Small intestine (tissue), 7 donors: ENCODE measurements around the gene PPM1D. TPM values are rescaled to one million over a fixed set of nuclear protein-coding genes. Genes with fewer than 3 reads are reported as not detected.

Experiments
- DNase-seq, 2 donors: peaks; one replicate each; pipeline versions ENCODE4 v3.0.0 to v3.0.0-alpha.2; 2013
- FAIRE-seq: peaks from 2 replicates; lab custom pipeline; 2012; peaks lifted over from hg19 to GRCh38; lab: Jason Lieb, UNC
- H3K27ac ChIP-seq, 3 donors: one replicate each; pipeline ENCODE4 v1.5.1; 2013; ENCODE audit warnings: low read length in 2 of 3, mild to moderate bottlenecking in 2 of 3, control low read depth in 1 of 3, inconsistent platforms in 1 of 3, low read depth in 1 of 3, moderate library complexity in 1 of 3
- H3K27me3 ChIP-seq, 3 donors: one replicate each; pipeline ENCODE4 v1.6.1; 2013; ENCODE audit warnings: low read length in 3 of 3, inconsistent platforms in 1 of 3; ENCODE audit not compliant: control insufficient read depth in 3 of 3, insufficient read depth in 3 of 3
- H3K36me3 ChIP-seq, 3 donors: one replicate each; pipeline ENCODE4 v1.6.1; 2013; ENCODE audit warnings: low read length in 3 of 3, inconsistent platforms in 1 of 3, low read depth in 1 of 3, mild to moderate bottlenecking in 1 of 3, moderate library complexity in 1 of 3; ENCODE audit not compliant: control insufficient read depth in 3 of 3, insufficient read depth in 2 of 3
- H3K4me1 ChIP-seq, 3 donors: one replicate each; pipeline ENCODE4 v1.6.1; 2013; ENCODE audit warnings: low read length in 2 of 3, inconsistent platforms in 1 of 3, low read depth in 1 of 3, mild to moderate bottlenecking in 1 of 3, moderate library complexity in 1 of 3; ENCODE audit not compliant: control insufficient read depth in 3 of 3, insufficient read depth in 2 of 3
- H3K4me3 ChIP-seq, 3 donors: one replicate each; pipeline ENCODE4 v1.5.1; 2013; ENCODE audit warnings: low read length in 3 of 3, control low read depth in 1 of 3, inconsistent platforms in 1 of 3, low read depth in 1 of 3, mild to moderate bottlenecking in 1 of 3, moderate library complexity in 1 of 3
- H3K9me3 ChIP-seq, 2 donors: one replicate each; pipeline ENCODE4 v1.6.1; 2013; ENCODE audit warnings: low read depth in 1 of 2, low read length in 1 of 2; ENCODE audit not compliant: control insufficient read depth in 2 of 2, insufficient read depth in 1 of 2
- WGBS, 3 donors: extraction: QIAGEN DNeasy Blood & Tissue Kit; methylation state at CpG; one replicate each; pipeline ENCODE4 v1.1.7; 2013; 5-methylcytosine and 5-hydroxymethylcytosine counted together
- polyA plus RNA-seq, 4 donors: library from polyadenylated mRNA; stranded (reverse) in 3 of 4; unstranded in 1 of 4; fragments of 200-250 nt in 3 of 4; fragments of 120-200 nt in 1 of 4; gene quantifications; one replicate each; pipeline versions ENCODE4 v1.2.1 to v1.2.3, GENCODE V29; 2013
- donor health status: healthy with polysubstance abuse.
- donor health status: control.
- donor health status: control.
- donor health status: Bipolar disorder and iron deficiency.
- donor health status: healthy.

PPM1D gene
- polyA plus RNA-seq, 4 donors, result 3.8 to 13.6 (median 5.7) TPM

DNA sequence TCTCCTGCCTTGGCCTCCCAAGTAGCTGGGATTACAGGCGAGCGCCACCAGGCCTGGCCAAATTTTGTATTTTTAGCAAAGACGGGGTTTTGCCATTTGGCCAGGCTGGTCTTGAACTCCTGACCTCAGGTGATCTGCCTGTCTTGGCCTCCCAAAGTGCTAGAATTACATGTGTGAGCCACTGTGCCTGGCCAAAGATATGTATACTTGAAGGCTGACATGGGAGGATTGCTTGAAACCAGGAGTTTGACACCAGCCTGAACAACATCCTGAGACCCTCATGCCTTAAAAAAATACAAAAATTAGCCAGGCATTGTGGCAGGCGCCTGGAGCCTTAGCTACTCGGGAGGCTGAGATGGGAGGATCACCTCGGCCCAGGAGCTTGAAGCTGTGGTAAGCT is 80.8 kb downstream of the PPM1D start:
- peaks cover 0 to 2% (median 1%) of the 10 kb centered on the region in 3 donors for H3K36me3 ChIP-seq
- 95 to 99% (median 95%) methylated on average over 5 to 6 of the region's 6 CpGs for WGBS, 3 donors
- no peak overlapping the region for H3K4me3 ChIP-seq
- H3K27me3 ChIP-seq, result no peaks in the 10 kb centered on the region
- peaks cover 0 to 4% (median 0%) of the 10 kb centered on the region in 3 donors for H3K4me1 ChIP-seq
- no peak for FAIRE-seq
- DNase-seq, result no peak
- no peaks in the 10 kb centered on the region for H3K9me3 ChIP-seq
- no peak overlapping the region for H3K27ac ChIP-seq

DNA sequence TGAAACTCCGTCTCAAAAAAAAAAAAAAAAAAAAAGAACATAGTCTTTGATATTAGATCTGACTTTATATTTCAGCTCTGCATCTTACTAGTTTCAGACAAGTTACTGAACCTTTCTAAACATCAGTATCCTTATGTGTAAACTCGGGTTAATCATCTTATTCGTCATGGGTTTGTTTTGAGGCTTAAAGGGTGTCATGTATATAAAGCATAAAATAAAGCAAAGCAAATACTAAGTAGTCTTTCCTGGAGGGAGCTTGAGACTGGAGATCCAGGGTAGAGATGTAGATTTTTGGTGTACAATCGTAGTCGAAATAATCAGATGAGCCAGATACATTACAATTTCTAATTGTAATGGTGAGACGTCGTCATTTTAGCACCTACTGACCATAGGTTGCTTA is 85.4 kb downstream of the PPM1D start:
- WGBS, 3 donors, result 95 to 98% (median 96%) methylated on average over 6 of the region's 7 CpGs
- no peak for FAIRE-seq
- Histone ChIP-seq H3K4me1 (no peaks in the 10 kb centered on the region), H3K27me3 (no peaks in the 10 kb centered on the region), H3K36me3 (peaks cover 0 to 7% (median 3%) of the 10 kb centered on the region in 3 donors), H3K9me3 (no peaks in the 10 kb centered on the region), H3K27ac (no peak overlapping the region), H3K4me3 (no peak overlapping the region)
- no peak for DNase-seq

DNA sequence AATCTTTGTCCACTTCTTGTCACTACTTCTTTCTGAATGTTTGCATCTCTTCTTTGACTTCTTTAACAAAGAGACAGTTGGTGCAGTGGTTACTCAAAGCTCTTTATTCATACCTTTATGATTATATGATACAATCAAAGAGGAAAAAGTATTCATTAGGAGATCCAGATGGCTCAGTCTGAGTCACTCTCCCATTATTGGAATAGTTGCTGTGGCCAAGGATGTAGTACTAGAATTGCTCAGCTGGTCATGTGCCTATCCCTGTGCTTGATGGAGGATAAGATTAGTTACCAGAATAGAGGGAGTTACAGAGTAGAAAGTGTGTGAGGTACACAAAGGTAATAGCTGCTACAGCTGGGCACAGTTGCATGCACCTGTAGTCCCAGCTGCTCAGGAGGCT is 96.0 kb downstream of the PPM1D start:
- DNase-seq (no peak), FAIRE-seq (no peak)
- H3K27me3 ChIP-seq, result no peaks in the 10 kb centered on the region
- H3K9me3 ChIP-seq, result no peaks in the 10 kb centered on the region
- H3K36me3 ChIP-seq, result peaks cover 0 to 9% (median 0%) of the 10 kb centered on the region in 3 donors
- H3K4me1 ChIP-seq, result no peaks in the 10 kb centered on the region
- no peak overlapping the region for H3K27ac ChIP-seq
- no peak overlapping the region for H3K4me3 ChIP-seq

DNA sequence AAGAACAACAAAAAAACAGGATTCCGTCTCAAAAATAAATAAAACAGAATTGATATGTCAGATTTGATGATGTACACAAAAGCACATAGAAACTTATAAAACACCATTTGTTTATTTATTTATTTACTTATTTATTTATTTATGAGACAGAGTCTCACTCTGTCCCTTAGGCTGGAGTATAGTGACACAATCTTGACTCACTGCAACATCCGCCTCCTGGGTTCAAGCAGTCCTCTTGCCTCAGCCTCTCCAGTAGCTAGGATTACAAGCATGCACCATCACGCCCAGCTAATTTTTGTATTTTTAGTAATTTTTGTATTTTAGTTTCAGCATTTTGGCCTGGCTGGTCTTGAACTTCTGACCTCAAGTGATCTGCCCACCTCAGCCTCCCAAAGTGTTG is 99.1 kb downstream of the PPM1D start:
- Histone ChIP-seq H3K4me3 (no peak overlapping the region), H3K4me1 (no peaks in the 10 kb centered on the region), H3K9me3 (no peaks in the 10 kb centered on the region), H3K27me3 (no peaks in the 10 kb centered on the region), H3K36me3 (peaks cover 0 to 9% (median 0%) of the 10 kb centered on the region in 3 donors), H3K27ac (no peak overlapping the region)
- 76 to 97% (median 95%) methylated on average over 3 of the region's 3 CpGs for WGBS, 3 donors
- DNase-seq (no peak), FAIRE-seq (no peak)

DNA sequence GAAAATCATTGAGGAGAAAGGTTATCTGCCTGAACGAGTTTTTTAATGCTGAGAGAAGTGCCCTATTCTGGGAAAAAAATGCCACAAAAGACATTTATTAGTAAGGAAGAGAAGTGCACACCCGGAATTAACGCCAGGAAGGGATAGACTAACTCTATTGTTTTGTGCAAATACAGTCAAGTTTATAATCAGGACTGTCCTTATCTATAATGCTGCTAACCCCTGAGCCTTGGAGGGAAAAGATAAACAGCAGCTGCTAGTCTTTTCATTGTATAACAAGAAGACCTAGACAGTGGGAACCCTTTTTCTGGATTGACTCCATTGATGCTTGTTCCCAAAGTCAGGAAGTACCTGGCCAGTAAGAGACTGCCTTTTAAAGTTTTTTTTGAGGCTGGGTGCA is 104.2 kb downstream of the PPM1D start:
- Histone ChIP-seq H3K36me3 (peaks cover 0 to 9% (median 0%) of the 10 kb centered on the region in 3 donors), H3K27ac (no peak overlapping the region), H3K9me3 (peaks cover 0 to 3% of the 10 kb centered on the region in 2 donors), H3K4me3 (no peak overlapping the region), H3K4me1 (no peaks in the 10 kb centered on the region), H3K27me3 (no peaks in the 10 kb centered on the region)
- WGBS, 3 donors, result 6 to 49% (median 39%) methylated on average over 3 of the region's 3 CpGs
- DNase-seq (peak in 1 of 2 donors; percentile 5), FAIRE-seq (no peak)

DNA sequence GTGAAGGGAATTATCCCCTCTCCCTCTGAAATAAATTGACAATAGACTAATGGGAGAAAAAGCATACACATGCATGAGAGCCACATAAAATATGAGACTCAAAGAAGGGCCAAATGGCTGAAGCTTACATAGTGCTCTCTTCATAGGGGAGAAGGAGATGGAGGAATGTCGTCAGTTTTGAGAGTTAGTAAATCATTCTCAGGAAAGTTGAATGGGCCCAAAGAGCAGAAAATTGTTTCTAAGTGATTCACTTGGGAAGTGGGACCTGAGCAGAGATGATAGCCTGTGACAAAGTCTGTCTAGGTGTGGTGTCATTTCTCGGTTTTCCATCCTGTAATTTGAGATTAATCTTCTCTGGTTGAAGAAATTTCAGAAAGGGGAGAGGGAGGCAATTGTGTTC is 112.7 kb downstream of the PPM1D start:
- Histone ChIP-seq H3K4me3 (no peak overlapping the region), H3K4me1 (no peaks in the 10 kb centered on the region), H3K36me3 (peaks cover 0 to 7% (median 0%) of the 10 kb centered on the region in 3 donors), H3K27ac (no peak overlapping the region), H3K9me3 (no peaks in the 10 kb centered on the region), H3K27me3 (no peaks in the 10 kb centered on the region)
- DNase-seq (no peak), FAIRE-seq (no peak)
- WGBS, 3 donors, result 67 to 83% (median 77%) methylated on average over 2 of the region's 2 CpGs

DNA sequence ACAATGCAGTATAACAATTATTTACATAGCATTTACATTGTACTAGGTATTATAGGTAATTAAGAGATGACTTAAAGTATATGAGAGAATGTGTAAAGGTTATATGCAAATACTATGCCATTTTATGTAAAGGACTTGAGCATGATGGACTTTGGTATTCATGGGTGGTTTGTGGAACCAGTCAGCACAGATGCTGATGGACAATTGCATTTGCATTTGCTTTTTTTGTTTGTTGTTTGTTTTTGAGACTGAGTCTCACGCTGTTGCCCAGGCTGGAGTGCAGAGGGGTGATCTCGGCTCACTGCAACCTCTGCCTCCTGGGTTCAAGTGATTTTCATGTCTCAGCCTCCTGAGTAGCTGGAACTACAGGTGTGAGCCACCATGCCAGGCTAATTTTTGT is 113.6 kb downstream of the PPM1D start:
- H3K4me1 ChIP-seq, result no peaks in the 10 kb centered on the region
- H3K27me3 ChIP-seq, result no peaks in the 10 kb centered on the region
- H3K9me3 ChIP-seq, result no peaks in the 10 kb centered on the region
- peaks cover 0 to 4% (median 0%) of the 10 kb centered on the region in 3 donors for H3K36me3 ChIP-seq
- H3K27ac ChIP-seq, result no peak overlapping the region
- WGBS, 3 donors, result 94 to 97% (median 95%) methylated on average over 2 of the region's 2 CpGs
- DNase-seq, result no peak
- H3K4me3 ChIP-seq, result no peak overlapping the region
- no peak for FAIRE-seq

Other genes with a start within 250 kb of the PPM1D start
- 10 to 100 TPM; 10.3 to 21.9 (median 15.1) TPM for gene USP32, start 208.1 kb upstream of the PPM1D start, polyA plus RNA-seq
- gene CHCT1, start 177.7 kb upstream of the PPM1D start, polyA plus RNA-seq, result under 1 TPM in 2 of 4 donors, not detected in 2; 0.07 to 0.10 TPM
- 10 to 100 TPM in 1 of 4 donors, 1 to 10 TPM in 3; 5.7 to 31.5 (median 8.1) TPM for gene APPBP2, start 74.0 kb upstream of the PPM1D start, polyA plus RNA-seq
- gene BCAS3, start 77.7 kb downstream of the PPM1D start, polyA plus RNA-seq, result 10 to 100 TPM in 1 of 4 donors, 1 to 10 TPM in 3; 4.4 to 10.5 (median 4.8) TPM